ENCODE measurements around the gene BARX1. TPM values are rescaled to one million over a fixed set of nuclear protein-coding genes. Genes with fewer than 3 reads are reported as not detected.

BARX1 gene
- total and polyA plus RNA-seq, 2 donors (not counting 1 experiment from before 2014, with no cell fraction given) = not detected

- Histone ChIP-seq H3K79me2 (ENCODE audit: control insufficient read depth, insufficient read depth, low read length) (no peaks in the 10 kb centered on the region), H3K9me3 (ENCODE audit: control insufficient read depth, insufficient read depth, low read depth, low read length) (no peaks in the 10 kb centered on the region), H3K36me3 (ENCODE audit: control insufficient read depth, insufficient read depth, low read length) (no peaks in the 10 kb centered on the region), H3K9ac (ENCODE audit: insufficient read depth, low read length) (no peak overlapping the region), H3K4me2 (ENCODE audit: extremely low read depth, insufficient read depth, low read length) (no peak overlapping the region), H3K27me3 (ENCODE audit: control insufficient read depth, insufficient read depth, low read length) (no peaks in the 10 kb centered on the region), H3K4me3 (replicated peaks in 1 of 4; ENCODE audit: control extremely low read depth in 1 of 4, insufficient read depth in 1 of 4, low read depth in 3 of 4, low read length in 4 of 4) (no peak overlapping the region), H4K20me1 (ENCODE audit: control insufficient read depth, extremely low read depth, insufficient read depth, low read length) (no peaks in the 10 kb centered on the region), H3K27ac (ENCODE audit: insufficient read depth, low read length) (no peak overlapping the region), H3K4me1 (ENCODE audit: control insufficient read depth, extremely low read depth, insufficient read depth, low read length) (no peaks in the 10 kb centered on the region), H2AFZ (ENCODE audit: low read length) (no peak overlapping the region)
- DNase-seq (ENCODE audit: low read depth in 2 of 2) = no peak
- TF ChIP-seq CTCF (conservative IDR thresholded peaks at IDR 0.05 in 1 of 2, IDR thresholded peaks at IDR 0.05 in 1 of 2; ENCODE audit: low read depth in 1 of 2, low read length in 2 of 2) = no peak
Observed at GRCh38 chr9:93918061-93918460, 37.1 kb downstream of the BARX1 start.

- Histone ChIP-seq H4K20me1 (ENCODE audit: control insufficient read depth, extremely low read depth, insufficient read depth, low read length) (no peaks in the 10 kb centered on the region), H3K27ac (ENCODE audit: insufficient read depth, low read length) (no peak overlapping the region), H3K79me2 (ENCODE audit: control insufficient read depth, insufficient read depth, low read length) (no peaks in the 10 kb centered on the region), H3K4me2 (ENCODE audit: extremely low read depth, insufficient read depth, low read length) (no peak overlapping the region), H2AFZ (ENCODE audit: low read length) (no peak overlapping the region), H3K9ac (ENCODE audit: insufficient read depth, low read length) (no peak overlapping the region), H3K36me3 (ENCODE audit: control insufficient read depth, insufficient read depth, low read length) (no peaks in the 10 kb centered on the region), H3K4me3 (replicated peaks in 1 of 4; ENCODE audit: control extremely low read depth in 1 of 4, insufficient read depth in 1 of 4, low read depth in 3 of 4, low read length in 4 of 4) (no peak overlapping the region), H3K4me1 (ENCODE audit: control insufficient read depth, extremely low read depth, insufficient read depth, low read length) (no peaks in the 10 kb centered on the region), H3K27me3 (ENCODE audit: control insufficient read depth, insufficient read depth, low read length) (no peaks in the 10 kb centered on the region), H3K9me3 (ENCODE audit: control insufficient read depth, insufficient read depth, low read depth, low read length) (no peaks in the 10 kb centered on the region)
- TF ChIP-seq CTCF (conservative IDR thresholded peaks at IDR 0.05 in 1 of 2, IDR thresholded peaks at IDR 0.05 in 1 of 2; ENCODE audit: low read depth in 1 of 2, low read length in 2 of 2) (no peak), EZH2 (IDR thresholded peaks at IDR 0.05; ENCODE audit: low read length, missing control alignments) (no peak)
- DNase-seq (ENCODE audit: low read depth in 2 of 2) = no peak
Observed at GRCh38 chr9:93917121-93917853, 37.9 kb downstream of the BARX1 start.

- Histone ChIP-seq H3K36me3 (ENCODE audit: control insufficient read depth, insufficient read depth, low read length) (no peaks in the 10 kb centered on the region), H2AFZ (ENCODE audit: low read length) (no peak overlapping the region), H3K4me1 (ENCODE audit: control insufficient read depth, extremely low read depth, insufficient read depth, low read length) (no peaks in the 10 kb centered on the region), H3K27me3 (ENCODE audit: control insufficient read depth, insufficient read depth, low read length) (no peaks in the 10 kb centered on the region), H3K79me2 (ENCODE audit: control insufficient read depth, insufficient read depth, low read length) (no peaks in the 10 kb centered on the region), H3K4me2 (ENCODE audit: extremely low read depth, insufficient read depth, low read length) (no peak overlapping the region), H4K20me1 (ENCODE audit: control insufficient read depth, extremely low read depth, insufficient read depth, low read length) (no peaks in the 10 kb centered on the region), H3K4me3 (replicated peaks in 1 of 4; ENCODE audit: control extremely low read depth in 1 of 4, insufficient read depth in 1 of 4, low read depth in 3 of 4, low read length in 4 of 4) (no peak overlapping the region), H3K9me3 (ENCODE audit: control insufficient read depth, insufficient read depth, low read depth, low read length) (no peaks in the 10 kb centered on the region), H3K9ac (ENCODE audit: insufficient read depth, low read length) (no peak overlapping the region), H3K27ac (ENCODE audit: insufficient read depth, low read length) (no peak overlapping the region)
- DNase-seq (ENCODE audit: low read depth in 2 of 2) = no peak
- TF ChIP-seq CTCF (conservative IDR thresholded peaks at IDR 0.05 in 1 of 2, IDR thresholded peaks at IDR 0.05 in 1 of 2; ENCODE audit: low read depth in 1 of 2, low read length in 2 of 2) (no peak), EZH2 (IDR thresholded peaks at IDR 0.05; ENCODE audit: low read length, missing control alignments) (no peak)
Observed at GRCh38 chr9:93916358-93916757, 38.8 kb downstream of the BARX1 start.

Measured in fibroblast of lung (primary cell).